Measurements from ENCODE around the gene MTG1. TPM values are rescaled to one million over a fixed set of nuclear protein-coding genes. Genes with fewer than 3 reads are reported as not detected.

The MTG1 gene
- total and polyA plus RNA-seq, 10 of the 15 experiments (the other 5 are each of a cell fraction or from before 2014, with no cell fraction given), result 6.2 to 104 (median 62.5) TPM

DNA sequence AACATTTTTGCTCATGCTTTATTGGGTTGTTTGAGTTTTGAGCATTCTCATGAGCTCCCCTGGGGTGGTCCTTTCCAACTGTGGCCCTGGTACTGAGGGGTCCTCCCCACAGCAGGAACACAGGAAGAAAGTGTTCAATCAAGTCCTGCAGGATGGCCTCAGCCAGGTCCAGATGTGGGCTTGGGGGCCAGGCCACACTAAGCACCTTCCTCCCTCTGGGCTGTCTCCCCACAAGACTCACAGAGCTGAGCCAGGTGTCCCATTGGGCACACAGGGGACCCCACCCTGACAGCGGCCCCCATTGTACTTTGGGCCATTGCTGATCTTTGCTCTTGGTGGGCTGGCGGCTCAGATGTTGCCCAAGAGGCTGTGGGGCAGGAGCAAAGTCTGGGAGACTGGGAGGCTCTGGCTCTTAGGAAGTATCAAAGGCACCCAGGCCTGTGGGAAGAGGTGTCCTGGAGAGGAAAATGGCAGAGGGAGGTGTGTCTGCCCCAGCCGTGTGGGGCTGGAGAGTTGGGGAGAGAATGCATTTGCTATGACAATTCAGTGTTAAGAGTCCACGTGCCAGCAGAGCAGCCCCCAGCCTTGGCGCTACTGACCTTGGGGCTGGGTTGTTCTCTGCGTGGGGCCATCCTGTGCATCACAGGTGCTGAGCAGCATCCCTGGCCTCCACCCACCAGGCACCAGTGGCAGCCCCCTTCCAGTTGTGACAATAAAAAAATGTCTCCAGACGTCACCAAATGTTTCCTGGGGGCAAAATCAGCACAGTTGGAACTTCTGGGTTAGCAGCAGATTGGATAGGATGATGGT is 77.5 kb downstream of the MTG1 start:
- ChIA-PET RAD21 (ENCODE audit: unreplicated experiment) (no interaction called here), POLR2A (no interaction called here), SMC1A (ENCODE audit: uncharacterized antibody, unreplicated experiment) (no interaction called here), CTCF (interaction anchor here (0.6 to 1.6 kb wide), 3 partner anchors 102 to 142 kb away, joined by 3 to 4 read pairs (median 3); no protein-coding TSS in a partner anchor)
- TF ChIP-seq CHD2 (IDR thresholded peaks at IDR 0.05; ENCODE audit: borderline replicate concordance, low read depth, low read length), result no peak
- no peak for TF ChIP-seq IRF4 (IDR thresholded peaks at IDR 0.05; ENCODE audit: low read depth, low read length)
- TF ChIP-seq SMC3 (IDR thresholded peaks at IDR 0.05; ENCODE audit: borderline replicate concordance, low read length), result no peak
- TF ChIP-seq CHD1 (IDR thresholded peaks at IDR 0.05; ENCODE audit: low read depth, low read length), result no peak
- FAIRE-seq, result no peak
- no peak overlapping the region for H3K4me3 ChIP-seq
- no peaks in the 10 kb centered on the region for H3K36me3 ChIP-seq (ENCODE audit: control insufficient read depth in 2 of 2, insufficient read depth in 2 of 2, low read length in 1 of 2)
- no peak for ATAC-seq
- H3K27ac ChIP-seq (ENCODE audit: control insufficient read depth, insufficient read depth), result no peak overlapping the region
- in situ Hi-C loops (cut with MboI) (no loop called here), intact Hi-C loops (cut with micrococcal nuclease; ENCODE audit: unreplicated experiment) (no loop called here)
- WGBS (ENCODE audit: insufficient coverage, insufficient replicate concordance, low lambda C conversion rate, missing lambda C conversion rate), result 24% methylated on average over 7 of the region's 7 CpGs
- no TSS peak for BruUV-seq (replicated peaks)
- no peaks in the 10 kb centered on the region for H3K27me3 ChIP-seq (replicated peaks in 1 of 2; ENCODE audit: control insufficient read depth in 2 of 2, insufficient read depth in 2 of 2, low read length in 1 of 2)
- H3K9ac ChIP-seq (ENCODE audit: control insufficient read depth, insufficient read depth, low read length), result no peak overlapping the region
- no peaks in the 10 kb centered on the region for H3K79me2 ChIP-seq (ENCODE audit: control insufficient read depth, insufficient read depth, low read length)
- H2AFZ ChIP-seq (ENCODE audit: control insufficient read depth, low read depth, low read length), result no peak overlapping the region
- H3K4me2 ChIP-seq (ENCODE audit: control insufficient read depth, insufficient read depth), result no peak overlapping the region
- DNase-seq (ENCODE audit: low read depth, low spot score), result no peak
- H4K20me1 ChIP-seq (ENCODE audit: control insufficient read depth, insufficient read depth), result no peaks in the 10 kb centered on the region
- H3K4me1 ChIP-seq (ENCODE audit: control insufficient read depth, insufficient read depth, low read length), result no peaks in the 10 kb centered on the region
- no peaks in the 10 kb centered on the region; the same call in 2 of the 3 replicates for H3K9me3 ChIP-seq (replicated peaks; ENCODE audit: control insufficient read depth, insufficient read depth, low read length)

Small RNA genes within 50 kb of the gene (microRNA-seq; reads per million reads assigned to microRNA genes)
- 16.6 reads per million, percentile 52 among the genes with 10 or more reads in this experiment for gene MIR3944

Small RNA genes within 50 kb of the gene (small RNA-seq; reads per million reads assigned to genes)
- gene AL360181.4, result not detected
- not detected for gene BANF1P2
- 1.1 reads per million, percentile 36 among the genes with 10 or more reads in this experiment for gene MIR3944

Other genes starting within 250 kb of the MTG1 start
Only the 7 nearest of the 16 such genes appear.
- not detected in 2 replicates for gene CALY, start 57.3 kb upstream of the MTG1 start, total RNA-seq (2014; rRNA removed)
- not detected in 2 replicates for gene CALY, start 57.3 kb upstream of the MTG1 start, total RNA-seq (2014; rRNA removed; fragmentation: Illumina TruSeq; extraction: Trizol)
- not detected in 2 replicates for gene CALY, start 57.3 kb upstream of the MTG1 start, total RNA-seq (2021)
- 0.07 TPM in 1 of 2 replicates, not detected in the other for gene CALY, start 57.3 kb upstream of the MTG1 start, polyA plus RNA-seq (2011; rRNA removed)
- gene CALY, start 57.3 kb upstream of the MTG1 start, polyA plus RNA-seq (2014; fragmentation: Illumina TruSeq; extraction: Trizol), result not detected in 2 replicates
- not detected for gene CALY, start 57.3 kb upstream of the MTG1 start, polyA plus RNA-seq (2014; fragmentation: Nextera tagmentation; extraction: Ambion mirVana)
- gene CALY, start 57.3 kb upstream of the MTG1 start, polyA plus RNA-seq (2014; rRNA removed), result not detected in 2 replicates
- gene CALY, start 57.3 kb upstream of the MTG1 start, polyA plus RNA-seq (2016; fragmentation: Nextera tagmentation; extraction: Ambion mirVana), result not detected
- not detected in 2 replicates for gene PRAP1, start 46.8 kb upstream of the MTG1 start, total RNA-seq (2014; rRNA removed)
- gene PRAP1, start 46.8 kb upstream of the MTG1 start, total RNA-seq (2014; rRNA removed; fragmentation: Illumina TruSeq; extraction: Trizol), result not detected in 2 replicates
- not detected in 2 replicates for gene PRAP1, start 46.8 kb upstream of the MTG1 start, total RNA-seq (2021)
- not detected in 2 replicates for gene PRAP1, start 46.8 kb upstream of the MTG1 start, polyA plus RNA-seq (2011; rRNA removed)
- not detected in 2 replicates for gene PRAP1, start 46.8 kb upstream of the MTG1 start, polyA plus RNA-seq (2014; fragmentation: Illumina TruSeq; extraction: Trizol)
- not detected for gene PRAP1, start 46.8 kb upstream of the MTG1 start, polyA plus RNA-seq (2014; fragmentation: Nextera tagmentation; extraction: Ambion mirVana)
- not detected in 2 replicates for gene PRAP1, start 46.8 kb upstream of the MTG1 start, polyA plus RNA-seq (2014; rRNA removed)
- gene PRAP1, start 46.8 kb upstream of the MTG1 start, polyA plus RNA-seq (2016; fragmentation: Nextera tagmentation; extraction: Ambion mirVana), result under 1 TPM in 1 of 2 experiments, not detected in 1; 0.25 TPM
- gene FUOM, start 36.1 kb upstream of the MTG1 start, total RNA-seq (2014; rRNA removed), result 35.3 and 35.4 TPM in 2 replicates
- gene FUOM, start 36.1 kb upstream of the MTG1 start, total RNA-seq (2014; rRNA removed; fragmentation: Illumina TruSeq; extraction: Trizol), result 19.2 and 21.4 TPM in 2 replicates
- gene FUOM, start 36.1 kb upstream of the MTG1 start, total RNA-seq (2021), result 34.9 and 36.9 TPM in 2 replicates
- 9.9 and 13.6 TPM in 2 replicates for gene FUOM, start 36.1 kb upstream of the MTG1 start, polyA plus RNA-seq (2011; rRNA removed)
- 2.2 and 7.0 TPM in 2 replicates for gene FUOM, start 36.1 kb upstream of the MTG1 start, polyA plus RNA-seq (2014; fragmentation: Illumina TruSeq; extraction: Trizol)
- 10 to 100 TPM in 1 of 2 experiments, 1 to 10 TPM in 1; 1.8 to 11.2 TPM for gene FUOM, start 36.1 kb upstream of the MTG1 start, polyA plus RNA-seq (2014; fragmentation: Nextera tagmentation; extraction: Ambion mirVana)
- 41.7 and 50.2 TPM in 2 replicates for gene FUOM, start 36.1 kb upstream of the MTG1 start, polyA plus RNA-seq (2014; rRNA removed)
- gene FUOM, start 36.1 kb upstream of the MTG1 start, polyA plus RNA-seq (2016; fragmentation: Nextera tagmentation; extraction: Ambion mirVana), result 10 to 100 TPM; 29.7 to 33.3 TPM
- gene ECHS1, start 20.8 kb upstream of the MTG1 start, total RNA-seq (2014; rRNA removed), result 63.5 and 71.4 TPM in 2 replicates
- gene ECHS1, start 20.8 kb upstream of the MTG1 start, total RNA-seq (2014; rRNA removed; fragmentation: Illumina TruSeq; extraction: Trizol), result 48.0 and 50.8 TPM in 2 replicates
- 73.2 and 77.8 TPM in 2 replicates for gene ECHS1, start 20.8 kb upstream of the MTG1 start, total RNA-seq (2021)
- 21.0 and 32.7 TPM in 2 replicates for gene ECHS1, start 20.8 kb upstream of the MTG1 start, polyA plus RNA-seq (2011; rRNA removed)
- gene ECHS1, start 20.8 kb upstream of the MTG1 start, polyA plus RNA-seq (2014; fragmentation: Illumina TruSeq; extraction: Trizol), result 35.6 and 57.1 TPM in 2 replicates
- gene ECHS1, start 20.8 kb upstream of the MTG1 start, polyA plus RNA-seq (2014; fragmentation: Nextera tagmentation; extraction: Ambion mirVana), result 10 to 100 TPM; 55.3 to 67.7 TPM
- gene ECHS1, start 20.8 kb upstream of the MTG1 start, polyA plus RNA-seq (2014; rRNA removed), result 51.9 and 52.6 TPM in 2 replicates
- 100 to 1,000 TPM; 162 to 164 TPM for gene ECHS1, start 20.8 kb upstream of the MTG1 start, polyA plus RNA-seq (2016; fragmentation: Nextera tagmentation; extraction: Ambion mirVana)
- 11.7 and 13.8 TPM in 2 replicates for gene PAOX, start 14.9 kb upstream of the MTG1 start, total RNA-seq (2014; rRNA removed)
- gene PAOX, start 14.9 kb upstream of the MTG1 start, total RNA-seq (2014; rRNA removed; fragmentation: Illumina TruSeq; extraction: Trizol), result 5.5 and 7.2 TPM in 2 replicates
- 14.4 and 16.1 TPM in 2 replicates for gene PAOX, start 14.9 kb upstream of the MTG1 start, total RNA-seq (2021)
- 4.3 and 4.7 TPM in 2 replicates for gene PAOX, start 14.9 kb upstream of the MTG1 start, polyA plus RNA-seq (2011; rRNA removed)
- 2.2 and 4.1 TPM in 2 replicates for gene PAOX, start 14.9 kb upstream of the MTG1 start, polyA plus RNA-seq (2014; fragmentation: Illumina TruSeq; extraction: Trizol)
- 1 to 10 TPM; 1.2 to 4.9 TPM for gene PAOX, start 14.9 kb upstream of the MTG1 start, polyA plus RNA-seq (2014; fragmentation: Nextera tagmentation; extraction: Ambion mirVana)
- 15.1 and 16.1 TPM in 2 replicates for gene PAOX, start 14.9 kb upstream of the MTG1 start, polyA plus RNA-seq (2014; rRNA removed)
- gene PAOX, start 14.9 kb upstream of the MTG1 start, polyA plus RNA-seq (2016; fragmentation: Nextera tagmentation; extraction: Ambion mirVana), result 10 to 100 TPM; 20.5 to 22.2 TPM
- not detected in 2 replicates for gene SPRN, start 30.5 kb downstream of the MTG1 start, total RNA-seq (2014; rRNA removed)
- gene SPRN, start 30.5 kb downstream of the MTG1 start, total RNA-seq (2014; rRNA removed; fragmentation: Illumina TruSeq; extraction: Trizol), result not detected in 2 replicates
- gene SPRN, start 30.5 kb downstream of the MTG1 start, total RNA-seq (2021), result not detected in 2 replicates
- not detected in 2 replicates for gene SPRN, start 30.5 kb downstream of the MTG1 start, polyA plus RNA-seq (2011; rRNA removed)
- not detected in 2 replicates for gene SPRN, start 30.5 kb downstream of the MTG1 start, polyA plus RNA-seq (2014; fragmentation: Illumina TruSeq; extraction: Trizol)
- gene SPRN, start 30.5 kb downstream of the MTG1 start, polyA plus RNA-seq (2014; fragmentation: Nextera tagmentation; extraction: Ambion mirVana), result under 1 TPM; 0.03 to 0.15 TPM
- gene SPRN, start 30.5 kb downstream of the MTG1 start, polyA plus RNA-seq (2014; rRNA removed), result not detected in 2 replicates
- under 1 TPM; 0.78 to 0.96 TPM for gene SPRN, start 30.5 kb downstream of the MTG1 start, polyA plus RNA-seq (2016; fragmentation: Nextera tagmentation; extraction: Ambion mirVana)
- 0.60 and 0.62 TPM in 2 replicates for gene SCART1, start 59.8 kb downstream of the MTG1 start, total RNA-seq (2014; rRNA removed)
- 0.37 and 0.54 TPM in 2 replicates for gene SCART1, start 59.8 kb downstream of the MTG1 start, total RNA-seq (2014; rRNA removed; fragmentation: Illumina TruSeq; extraction: Trizol)
- gene SCART1, start 59.8 kb downstream of the MTG1 start, total RNA-seq (2021), result 1.2 TPM in 2 replicates
- 22.0 and 23.1 TPM in 2 replicates for gene SCART1, start 59.8 kb downstream of the MTG1 start, polyA plus RNA-seq (2011; rRNA removed)
- 0.32 and 0.72 TPM in 2 replicates for gene SCART1, start 59.8 kb downstream of the MTG1 start, polyA plus RNA-seq (2014; fragmentation: Illumina TruSeq; extraction: Trizol)
- gene SCART1, start 59.8 kb downstream of the MTG1 start, polyA plus RNA-seq (2014; fragmentation: Nextera tagmentation; extraction: Ambion mirVana), result under 1 TPM; 0.05 to 0.09 TPM
- 1.2 and 1.5 TPM in 2 replicates for gene SCART1, start 59.8 kb downstream of the MTG1 start, polyA plus RNA-seq (2014; rRNA removed)
- under 1 TPM; 0.11 to 0.31 TPM for gene SCART1, start 59.8 kb downstream of the MTG1 start, polyA plus RNA-seq (2016; fragmentation: Nextera tagmentation; extraction: Ambion mirVana)